ENCODE measurements around the gene HOXB5. TPM values are rescaled to one million over a fixed set of nuclear protein-coding genes. Genes with fewer than 3 reads are reported as not detected.

Gene HOXB5
- total and polyA plus RNA-seq, 9 donors, result 0.04 to 2.8 (median 0.49) TPM; not detected in 1

DNA sequence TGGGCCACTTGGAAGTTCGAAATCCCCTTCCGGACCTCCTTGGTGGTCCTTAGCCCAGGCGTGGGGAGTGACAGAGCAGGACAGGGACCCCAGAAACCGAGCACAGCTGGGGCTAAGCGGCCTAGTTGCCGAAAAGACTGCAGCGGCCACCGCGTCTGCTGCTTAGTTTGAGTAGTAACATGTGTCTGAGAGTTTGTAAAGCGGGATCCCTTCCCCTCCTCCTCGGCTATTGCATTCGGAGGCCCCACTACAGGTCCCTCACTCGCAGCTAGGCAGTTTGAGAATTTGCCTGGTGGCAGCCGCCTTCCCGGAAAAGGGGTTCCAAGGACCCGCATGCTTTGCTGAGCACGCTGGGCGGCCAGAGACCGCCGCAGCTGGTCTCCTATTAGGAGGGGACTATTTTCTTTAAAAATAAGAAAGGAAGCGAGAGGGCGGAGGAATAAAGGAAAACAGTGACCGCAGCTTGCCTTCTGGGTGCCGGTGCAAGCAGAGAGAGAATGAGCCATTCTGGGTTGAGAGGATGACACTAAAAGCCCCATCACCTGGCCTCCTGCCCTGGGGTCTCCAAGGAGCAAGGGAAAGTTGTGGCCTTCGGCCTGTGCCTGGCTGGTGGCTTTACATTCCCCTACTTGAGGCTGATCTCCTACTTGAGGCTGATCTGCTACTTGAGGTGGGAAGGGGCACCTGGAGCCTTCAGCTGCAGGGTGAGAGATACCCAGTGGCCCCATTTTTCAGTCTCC lies 1.1 kb upstream of the HOXB5 start:
- no peak overlapping the region for H3K27ac ChIP-seq
- peaks cover 0 to 8% of the 10 kb centered on the region in 2 donors for H3K9me3 ChIP-seq
- intact Hi-C loops (cut with DNase I), result loop anchor here in 1 of 4 donors (10.0 kb wide), 1 partner anchor 240 kb away; no protein-coding TSS in a partner anchor
- H3K4me1 ChIP-seq (ENCODE audit: insufficient read depth), result no peaks in the 10 kb centered on the region
- TF ChIP-seq, protein P1, sequence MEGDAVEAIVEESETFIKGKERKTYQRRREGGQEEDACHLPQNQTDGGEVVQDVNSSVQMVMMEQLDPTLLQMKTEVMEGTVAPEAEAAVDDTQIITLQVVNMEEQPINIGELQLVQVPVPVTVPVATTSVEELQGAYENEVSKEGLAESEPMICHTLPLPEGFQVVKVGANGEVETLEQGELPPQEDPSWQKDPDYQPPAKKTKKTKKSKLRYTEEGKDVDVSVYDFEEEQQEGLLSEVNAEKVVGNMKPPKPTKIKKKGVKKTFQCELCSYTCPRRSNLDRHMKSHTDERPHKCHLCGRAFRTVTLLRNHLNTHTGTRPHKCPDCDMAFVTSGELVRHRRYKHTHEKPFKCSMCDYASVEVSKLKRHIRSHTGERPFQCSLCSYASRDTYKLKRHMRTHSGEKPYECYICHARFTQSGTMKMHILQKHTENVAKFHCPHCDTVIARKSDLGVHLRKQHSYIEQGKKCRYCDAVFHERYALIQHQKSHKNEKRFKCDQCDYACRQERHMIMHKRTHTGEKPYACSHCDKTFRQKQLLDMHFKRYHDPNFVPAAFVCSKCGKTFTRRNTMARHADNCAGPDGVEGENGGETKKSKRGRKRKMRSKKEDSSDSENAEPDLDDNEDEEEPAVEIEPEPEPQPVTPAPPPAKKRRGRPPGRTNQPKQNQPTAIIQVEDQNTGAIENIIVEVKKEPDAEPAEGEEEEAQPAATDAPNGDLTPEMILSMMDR (IDR thresholded peaks at IDR 0.05), result no peak
- TF ChIP-seq POLR2A (IDR thresholded peaks at IDR 0.05), result no peak
- no peak for TF ChIP-seq EP300 (IDR thresholded peaks at IDR 0.05)
- no peak for DNase-seq
- peaks cover 2% of the 10 kb centered on the region for H3K27me3 ChIP-seq
- 39 to 57% (median 46%) methylated on average over 25 of the region's 25 CpGs for WGBS, 3 donors
- no peaks in the 10 kb centered on the region for H3K36me3 ChIP-seq
- no peak overlapping the region for H3K4me3 ChIP-seq

DNA sequence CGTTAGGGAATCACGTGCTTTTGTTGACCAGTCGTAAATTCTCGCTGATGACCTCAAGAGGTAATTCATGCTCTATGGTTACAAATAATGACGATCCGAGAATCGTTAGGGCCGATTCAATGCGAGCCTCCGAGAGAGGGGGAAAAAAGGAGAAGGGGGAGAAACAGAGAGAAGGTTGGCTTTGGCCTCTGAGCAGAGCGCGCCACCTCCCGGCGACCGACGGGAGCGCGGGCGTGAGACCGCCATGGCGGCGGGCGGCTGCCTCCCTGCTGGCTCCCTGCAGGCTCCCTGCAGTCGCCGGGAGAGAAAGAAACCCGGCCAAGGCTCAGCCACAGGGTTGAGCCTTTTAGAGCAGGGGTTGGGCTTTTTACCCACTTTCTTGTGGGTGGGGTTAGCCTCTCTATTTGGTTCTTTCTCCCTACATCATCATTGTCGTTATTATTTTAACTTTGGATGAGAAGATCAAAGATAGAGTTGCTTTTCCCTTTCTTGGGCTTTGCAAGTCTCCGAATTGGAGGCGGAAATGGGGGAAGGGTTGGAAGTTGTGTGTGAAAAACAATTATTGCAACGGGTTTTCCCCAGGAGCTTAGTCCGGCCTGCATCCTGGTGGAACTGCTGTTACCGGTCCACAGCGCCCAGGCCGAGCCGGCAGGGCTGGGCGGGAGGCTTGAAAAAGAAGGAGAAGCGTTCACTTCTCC lies 410 bp upstream of the HOXB5 start:
- Histone ChIP-seq H3K4me1 (ENCODE audit: insufficient read depth) (no peaks in the 10 kb centered on the region), H3K27ac (no peak overlapping the region), H3K9me3 (peaks cover 0 to 8% of the 10 kb centered on the region in 2 donors), H3K36me3 (no peaks in the 10 kb centered on the region), H3K27me3 (peaks cover 2% of the 10 kb centered on the region), H3K4me3 (peak overlapping the region; percentile 27)
- intact Hi-C loops (cut with DNase I), result loop anchor here in 1 of 4 donors (10.0 kb wide), 1 partner anchor 239 kb away; no protein-coding TSS in a partner anchor
- peak in 2 of 5 donors; percentile 41 to 57 for DNase-seq
- 8 to 12% (median 12%) methylated on average over 37 of the region's 37 CpGs for WGBS, 3 donors
- TF ChIP-seq EP300 (IDR thresholded peaks at IDR 0.05) (no peak), POLR2A (IDR thresholded peaks at IDR 0.05) (no peak)
- TF ChIP-seq, protein P1 (IDR thresholded peaks at IDR 0.05), result peak in 1 of 3 donors; percentile 21

DNA sequence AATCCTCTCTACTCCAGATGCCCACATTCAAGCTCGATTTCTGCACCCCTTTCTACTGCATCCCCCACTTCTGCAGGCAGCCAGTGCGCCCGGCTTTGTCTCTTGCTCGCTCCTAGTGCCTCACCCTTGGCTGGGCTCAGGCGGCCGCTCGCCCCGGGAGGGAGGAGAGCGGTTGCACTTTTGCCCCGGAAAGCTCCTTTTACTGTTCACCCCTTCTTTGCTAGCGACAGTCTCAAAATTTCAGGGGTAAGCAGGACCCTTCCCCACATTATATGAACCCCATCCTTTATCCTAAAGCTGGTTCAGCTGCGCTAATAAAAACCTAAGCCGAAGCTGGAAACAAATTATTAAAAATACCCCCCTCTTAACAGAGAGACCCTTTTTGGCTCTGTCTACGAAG lies 1.0 kb downstream of the HOXB5 start:
- H3K27ac ChIP-seq, result no peak overlapping the region
- no peaks in the 10 kb centered on the region for H3K4me1 ChIP-seq (ENCODE audit: insufficient read depth)
- H3K4me3 ChIP-seq, result peak overlapping the region; percentile 27
- 10 to 17% (median 14%) methylated on average over 14 of the region's 14 CpGs for WGBS, 3 donors
- no peaks in the 10 kb centered on the region for H3K36me3 ChIP-seq
- H3K27me3 ChIP-seq, result peaks cover 2% of the 10 kb centered on the region
- no peak for DNase-seq
- H3K9me3 ChIP-seq, result peaks cover 0 to 8% of the 10 kb centered on the region in 2 donors
- TF ChIP-seq, protein P1 (IDR thresholded peaks at IDR 0.05), result no peak
- TF ChIP-seq POLR2A (IDR thresholded peaks at IDR 0.05) (no peak), EP300 (IDR thresholded peaks at IDR 0.05) (no peak)
- intact Hi-C loops (cut with DNase I), result loop anchor here in 1 of 4 donors (10.0 kb wide), 1 partner anchor 238 kb away; no protein-coding TSS in a partner anchor

DNA sequence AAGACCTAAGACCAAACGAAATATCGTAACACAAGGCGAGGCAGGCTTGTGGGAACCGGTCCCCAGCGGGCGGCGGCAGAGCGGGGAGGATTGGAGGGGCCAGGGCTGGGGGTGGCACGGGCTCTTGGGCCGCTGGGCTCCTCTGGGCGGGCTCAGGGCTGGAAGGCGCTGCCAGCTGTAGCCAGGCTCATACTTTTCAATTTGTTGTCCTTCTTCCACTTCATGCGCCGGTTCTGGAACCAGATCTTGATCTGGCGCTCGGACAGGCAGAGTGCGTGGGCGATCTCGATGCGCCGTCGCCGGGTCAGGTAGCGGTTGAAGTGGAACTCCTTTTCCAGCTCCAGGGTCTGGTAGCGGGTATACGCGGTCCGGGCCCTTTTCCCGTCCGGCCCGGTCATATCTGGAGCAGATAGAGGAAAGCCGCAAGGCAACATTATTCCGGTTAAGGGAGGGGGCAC lies 1.5 kb downstream of the HOXB5 start:
- Histone ChIP-seq H3K27me3 (peaks cover 2% of the 10 kb centered on the region), H3K4me3 (no peak overlapping the region), H3K36me3 (no peaks in the 10 kb centered on the region), H3K27ac (no peak overlapping the region), H3K4me1 (ENCODE audit: insufficient read depth) (no peaks in the 10 kb centered on the region), H3K9me3 (peaks cover 0 to 8% of the 10 kb centered on the region in 2 donors)
- intact Hi-C loops (cut with DNase I), result loop anchor here in 1 of 4 donors (10.0 kb wide), 1 partner anchor 237 kb away; no protein-coding TSS in a partner anchor
- DNase-seq, result no peak
- no peak for TF ChIP-seq POLR2A (IDR thresholded peaks at IDR 0.05)
- no peak for TF ChIP-seq EP300 (IDR thresholded peaks at IDR 0.05)
- TF ChIP-seq, protein P1 (IDR thresholded peaks at IDR 0.05), result no peak
- 19 to 31% (median 22%) methylated on average over 33 of the region's 33 CpGs for WGBS, 3 donors

Measured in ovary (tissue), 9 donors.